ENCODE results near the gene ZNF768. TPM values are rescaled to one million over a fixed set of nuclear protein-coding genes. Genes with fewer than 3 reads are reported as not detected.

Gene ZNF768
- total and polyA plus RNA-seq, 2 of the 13 experiments (the other 11 are each of a cell fraction or from before 2014, with no cell fraction given), result 26.7 to 34.4 TPM

- TF ChIP-seq PHF5A (CRISPR knock-in tag; IDR thresholded peaks at IDR 0.05; ENCODE audit: low read depth, unreplicated experiment), result no peak
- no peak for TF ChIP-seq NCOA1 (CRISPR knock-in tag; IDR thresholded peaks at IDR 0.05)
- TF ChIP-seq RFX3 (CRISPR knock-in tag; IDR thresholded peaks at IDR 0.05), result no peak
- no peak for TF ChIP-seq ZNF749 (CRISPR knock-in tag; IDR thresholded peaks at IDR 0.05; ENCODE audit: borderline replicate concordance)
- TF ChIP-seq ZNF503 (CRISPR knock-in tag; IDR thresholded peaks at IDR 0.05), result no peak
- TF ChIP-seq ZNF44 (CRISPR knock-in tag; IDR thresholded peaks at IDR 0.05), result no peak
- TF ChIP-seq GTF3A (CRISPR knock-in tag; conservative IDR thresholded peaks at IDR 0.05), result no peak
- peak; percentile 40; the same call in 1 of the 2 replicates for TF ChIP-seq ZNF263 (CRISPR knock-in tag; IDR thresholded peaks at IDR 0.05)
- no peak for TF ChIP-seq ZEB1 (IDR thresholded peaks at IDR 0.05; ENCODE audit: insufficient replicate concordance, low read depth)
- no peak for TF ChIP-seq SNAPC2 (CRISPR knock-in tag; IDR thresholded peaks at IDR 0.05)
- TF ChIP-seq ZKSCAN8 (CRISPR knock-in tag; IDR thresholded peaks at IDR 0.05; ENCODE audit: borderline replicate concordance), result no peak
- TF ChIP-seq ZBTB26 (CRISPR knock-in tag; IDR thresholded peaks at IDR 0.05; ENCODE audit: borderline replicate concordance), result peak; percentile 79
- TF ChIP-seq ATF7-NPFF (CRISPR knock-in tag; IDR thresholded peaks at IDR 0.05; ENCODE audit: low read depth), result peak; percentile 80; the same call in 1 of the 2 replicates
- TF ChIP-seq FLYWCH1 (CRISPR knock-in tag; IDR thresholded peaks at IDR 0.05), result no peak
- 0 out of 2 replicates have a peak, but pooled peaks have one; percentile 26 for TF ChIP-seq PAXIP1 (CRISPR knock-in tag; conservative IDR thresholded peaks at IDR 0.05)
- TF ChIP-seq TAF15 (IDR thresholded peaks at IDR 0.05; ENCODE audit: low read depth, low read length, poor library complexity, severe bottlenecking), result no peak
- no peak for TF ChIP-seq HBP1 (CRISPR knock-in tag; IDR thresholded peaks at IDR 0.05; ENCODE audit: low read depth)
- no peak for TF ChIP-seq NBN (conservative IDR thresholded peaks at IDR 0.05)
- no peak for TF ChIP-seq HNRNPK (IDR thresholded peaks at IDR 0.05; ENCODE audit: low read depth, low read length, poor library complexity, severe bottlenecking)
- TF ChIP-seq SP1 (IDR thresholded peaks at IDR 0.05), result no peak
- TF ChIP-seq SP1 (CRISPR knock-in tag; IDR thresholded peaks at IDR 0.05), result no peak
These were observed 9.4 kb upstream of the ZNF768 start (continued) for GRCh38 chr16:30535777-30536190.

Measured in HepG2 (cell line).